Loucy (cell line): ENCODE results near the gene ANKRD39.

Experiments
- CTCF ChIP-seq: fragments of 200-600 bp; sonication (generic); conservative IDR thresholded peaks from 2 replicates; pipeline ENCODE4 v1.5.1; 2014; ENCODE audit warnings: mild to moderate bottlenecking, antibody characterized with exemption, low read length
- EZH2phosphoT487 ChIP-seq: fragments of 200-600 bp; IDR thresholded peaks from 2 replicates; pipeline ENCODE4 v1.6.1; 2018; ENCODE audit warnings: antibody characterized with exemption, mild to moderate bottlenecking, moderate library complexity, borderline replicate concordance

DNA sequence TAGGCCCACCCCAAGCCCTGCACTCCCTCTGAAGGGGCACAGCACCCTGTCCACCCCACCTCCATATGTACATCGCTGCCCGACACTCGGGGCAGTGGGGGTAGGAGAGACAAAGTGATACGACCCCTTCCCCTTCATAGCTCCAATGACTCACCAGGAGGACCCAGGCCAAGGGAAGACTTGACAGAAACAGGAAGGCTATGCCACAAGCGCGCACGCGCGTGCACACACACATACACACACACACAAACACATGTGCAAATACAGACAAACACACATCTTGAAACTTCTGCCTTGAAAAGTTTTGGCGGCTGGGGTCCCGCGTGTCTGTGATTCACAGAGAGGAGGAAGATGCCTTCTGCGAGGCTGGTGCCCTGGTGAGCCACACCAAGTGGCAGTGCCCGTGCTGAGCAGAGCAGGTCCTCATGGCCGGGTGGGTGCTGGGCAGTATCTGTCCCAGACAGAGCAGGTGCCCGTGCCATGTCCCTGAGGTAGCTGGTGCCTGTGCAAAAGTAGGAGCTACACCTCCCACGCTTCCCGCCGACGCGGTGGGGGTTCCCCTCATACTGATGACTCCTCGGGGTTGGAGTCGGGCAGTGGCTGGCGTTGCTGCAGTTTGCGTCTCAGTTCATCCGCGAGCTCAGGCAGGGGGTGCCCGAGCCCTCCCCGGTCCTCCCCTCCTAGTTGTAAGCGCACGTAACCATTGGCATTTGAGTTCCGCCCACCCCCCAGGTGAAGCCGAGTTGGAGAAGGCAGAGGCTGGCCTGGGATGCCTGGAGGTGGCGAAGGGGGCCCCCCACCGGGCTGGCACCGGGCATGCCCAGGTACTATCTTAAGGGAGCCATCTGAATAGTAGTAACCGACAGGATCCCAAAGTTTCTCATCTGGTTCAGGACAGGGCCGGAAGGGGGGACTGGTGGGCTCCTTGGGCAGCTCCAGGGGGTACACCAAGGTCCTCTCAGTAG is 2.5 kb upstream of the ANKRD39 start:
- TF ChIP-seq CTCF (no peak), EZH2phosphoT487 (no peak)
